Nephron progenitor cell (in vitro differentiated cells): ENCODE data around the gene ADTRP.

Source experiments
- DNase-seq: peaks from one replicate; pipeline ENCODE4 v3.0.0; 2021
- H3K27ac Mint-ChIP-seq: 2 replicates; pipeline ENCODE4 v1.8.0; 2021; ENCODE audit warnings: mild to moderate bottlenecking, moderate library complexity, mixed read lengths
- H3K27me3 Mint-ChIP-seq: 2 replicates; pipeline ENCODE4 v1.8.0; 2021; ENCODE audit warnings: mild to moderate bottlenecking, low read depth, mixed read lengths; ENCODE audit not compliant: poor library complexity
- H3K36me3 Mint-ChIP-seq: 2 replicates; pipeline ENCODE4 v1.8.0; 2021; ENCODE audit warnings: low read depth, mixed read lengths
- H3K4me1 Mint-ChIP-seq: 2 replicates; pipeline ENCODE4 v1.8.0; 2021; ENCODE audit warnings: mixed read lengths
- H3K4me3 Mint-ChIP-seq: 2 replicates; pipeline ENCODE4 v1.8.0; 2021; ENCODE audit warnings: mild to moderate bottlenecking, moderate library complexity, mixed read lengths
- H3K9me3 Mint-ChIP-seq: 2 replicates; pipeline ENCODE4 v1.8.0; 2021; ENCODE audit warnings: mild to moderate bottlenecking, moderate library complexity, mixed read lengths
- CTCF ChIP-seq: fragments of 200-600 bp; sonication (generic); IDR thresholded peaks from 2 replicates; pipeline ENCODE4 v1.5.0; 2021; ENCODE audit warnings: antibody characterized with exemption

The ADTRP gene

GRCh38 chr6:11762794-11763459 is 15.7 kb downstream of the ADTRP start:
- no peak overlapping the region for H3K27ac Mint-ChIP-seq
- TF ChIP-seq CTCF = no peak
- H3K36me3 Mint-ChIP-seq = no peaks in the 10 kb centered on the region
- no peak overlapping the region for H3K4me3 Mint-ChIP-seq
- H3K9me3 Mint-ChIP-seq = peaks cover 3% of the 10 kb centered on the region
- peaks cover 8% of the 10 kb centered on the region for H3K27me3 Mint-ChIP-seq
- H3K4me1 Mint-ChIP-seq = peaks cover 29% of the 10 kb centered on the region
- DNase-seq = no peak

DNA sequence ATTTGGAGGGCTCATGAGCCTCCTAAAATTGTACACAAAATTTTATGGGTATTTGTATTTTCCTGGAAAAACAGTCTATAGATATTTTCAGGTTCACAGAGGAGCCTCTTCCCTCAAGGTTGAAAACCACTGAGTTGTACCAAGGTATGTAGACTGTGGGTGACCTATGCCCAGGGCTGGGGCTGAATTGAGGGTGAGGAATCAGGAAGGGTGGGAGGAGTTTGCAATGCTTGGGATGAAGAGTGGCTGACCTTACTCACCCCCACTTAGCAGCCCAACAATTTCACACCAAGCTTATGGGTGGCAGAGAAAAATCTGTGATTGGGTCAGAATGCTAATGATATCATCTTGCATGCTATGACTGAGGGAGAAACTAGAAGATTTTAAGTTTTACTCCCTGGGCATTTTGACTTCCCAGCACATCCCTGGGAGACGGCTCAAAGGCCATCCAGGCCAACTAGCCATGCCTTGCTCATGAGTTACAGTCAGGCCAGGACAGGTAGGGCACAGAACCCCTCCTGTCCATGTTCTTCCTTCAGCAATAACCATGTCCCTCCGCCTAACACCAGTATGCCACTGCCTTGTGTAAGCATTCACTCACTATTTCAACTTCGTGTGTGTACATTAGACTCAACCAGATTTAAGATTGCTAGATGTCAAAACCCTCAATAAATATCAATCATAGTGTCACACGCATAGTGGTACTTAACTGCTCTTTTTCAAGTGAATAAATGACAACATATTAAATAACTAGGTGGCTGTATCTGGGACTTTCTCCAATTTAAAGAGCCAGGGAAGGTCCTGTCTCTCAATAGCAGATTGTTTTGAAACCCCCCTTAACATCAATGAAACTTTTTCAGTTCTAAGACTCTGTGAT is 16.6 kb downstream of the ADTRP start:
- Mint-ChIP-seq H3K9me3 (peaks cover 11% of the 10 kb centered on the region), H3K27ac (no peak overlapping the region), H3K36me3 (no peaks in the 10 kb centered on the region), H3K27me3 (peaks cover 8% of the 10 kb centered on the region), H3K4me1 (peaks cover 29% of the 10 kb centered on the region), H3K4me3 (no peak overlapping the region)
- no peak for DNase-seq
- TF ChIP-seq CTCF = no peak

DNA sequence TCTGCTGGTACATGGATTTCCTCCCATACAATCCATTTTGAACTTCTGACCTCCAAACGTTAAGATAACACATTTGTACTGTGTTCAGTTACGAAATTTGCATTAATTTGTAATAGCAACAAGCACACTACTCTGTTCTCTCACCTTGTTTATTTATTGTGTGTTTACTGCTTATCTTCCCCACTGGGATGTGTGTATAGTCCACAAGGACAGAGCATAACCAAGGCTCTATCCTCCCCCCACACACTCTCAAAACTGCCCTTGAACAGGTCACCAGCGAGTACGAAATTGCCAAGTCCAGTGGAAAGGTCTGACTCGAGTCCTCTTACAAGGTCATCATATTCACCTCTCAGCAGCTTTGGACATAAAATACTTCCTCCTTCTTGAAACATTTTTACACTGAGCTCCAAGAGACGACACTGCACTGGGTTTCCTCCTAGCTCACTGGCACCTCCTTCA is 18.6 kb downstream of the ADTRP start:
- H3K36me3 Mint-ChIP-seq = no peaks in the 10 kb centered on the region
- TF ChIP-seq CTCF = no peak
- H3K27ac Mint-ChIP-seq = no peak overlapping the region
- no peak for DNase-seq
- H3K9me3 Mint-ChIP-seq = peaks cover 19% of the 10 kb centered on the region
- H3K4me3 Mint-ChIP-seq = no peak overlapping the region
- H3K27me3 Mint-ChIP-seq = peaks cover 8% of the 10 kb centered on the region
- H3K4me1 Mint-ChIP-seq = peaks cover 29% of the 10 kb centered on the region

- Mint-ChIP-seq H3K27ac (no peak overlapping the region), H3K9me3 (peaks cover 19% of the 10 kb centered on the region), H3K4me1 (peaks cover 23% of the 10 kb centered on the region), H3K27me3 (peaks cover 10% of the 10 kb centered on the region), H3K36me3 (no peaks in the 10 kb centered on the region), H3K4me3 (no peak overlapping the region)
- DNase-seq = no peak
- TF ChIP-seq CTCF = no peak
These were observed 19.7 kb downstream of the ADTRP start for GRCh38 chr6:11758878-11759277.

DNA sequence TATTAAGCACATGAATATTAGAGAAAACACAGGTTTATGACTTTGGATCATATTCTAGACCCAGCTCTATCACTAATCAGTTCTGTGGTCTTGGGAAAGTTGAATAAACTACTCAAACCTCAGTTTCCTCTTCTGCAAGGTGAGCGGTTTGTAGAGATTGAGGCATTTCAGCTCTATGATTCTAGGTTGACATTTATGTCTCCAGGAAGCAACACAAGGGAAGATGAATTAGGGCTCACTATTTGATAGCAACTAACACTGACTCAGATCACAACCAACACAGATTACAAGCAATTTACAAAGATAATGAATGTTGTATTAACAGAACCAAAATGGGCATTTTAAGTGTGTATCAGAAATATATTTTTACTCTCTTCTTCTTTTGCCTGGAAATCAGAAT is 21.9 kb downstream of the ADTRP start:
- H3K9me3 Mint-ChIP-seq = peaks cover 19% of the 10 kb centered on the region
- peaks cover 10% of the 10 kb centered on the region for H3K4me1 Mint-ChIP-seq
- H3K27ac Mint-ChIP-seq = no peak overlapping the region
- DNase-seq = no peak
- H3K36me3 Mint-ChIP-seq = no peaks in the 10 kb centered on the region
- peaks cover 15% of the 10 kb centered on the region for H3K27me3 Mint-ChIP-seq
- no peak for TF ChIP-seq CTCF
- no peak overlapping the region for H3K4me3 Mint-ChIP-seq
